ENCODE data around the gene DBH.

DNA sequence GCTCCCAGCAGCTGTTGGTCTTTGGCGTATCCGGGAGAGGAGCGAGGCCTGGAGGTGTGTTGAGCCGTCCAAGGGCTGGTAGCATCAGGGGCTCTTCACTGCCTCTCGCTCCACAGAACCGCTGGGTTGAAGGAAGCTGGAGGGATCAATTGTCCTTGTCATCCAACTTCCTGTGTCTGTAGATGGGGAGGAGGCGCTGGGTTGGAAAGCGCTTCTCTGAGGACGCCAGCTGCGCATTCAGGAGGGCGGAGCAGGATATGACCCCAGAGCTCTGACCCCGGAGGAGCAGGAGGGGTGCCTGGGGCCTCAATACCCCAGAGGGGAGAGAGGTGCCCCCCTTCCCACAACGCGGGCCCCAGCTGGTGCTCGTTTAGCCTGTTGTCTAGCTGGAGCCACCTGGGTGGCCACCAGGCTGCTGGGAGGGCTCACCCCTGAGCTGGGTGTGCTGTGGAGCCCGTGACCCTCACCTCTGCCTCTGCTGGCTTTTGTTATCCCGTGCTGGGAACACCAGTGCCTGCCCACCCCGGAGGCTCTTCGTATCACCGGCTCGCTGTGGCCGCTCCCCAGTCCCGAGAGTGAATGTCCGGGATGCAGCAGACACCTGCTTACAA lies 2.0 kb upstream of the DBH start:
- TF ChIP-seq, protein P1, sequence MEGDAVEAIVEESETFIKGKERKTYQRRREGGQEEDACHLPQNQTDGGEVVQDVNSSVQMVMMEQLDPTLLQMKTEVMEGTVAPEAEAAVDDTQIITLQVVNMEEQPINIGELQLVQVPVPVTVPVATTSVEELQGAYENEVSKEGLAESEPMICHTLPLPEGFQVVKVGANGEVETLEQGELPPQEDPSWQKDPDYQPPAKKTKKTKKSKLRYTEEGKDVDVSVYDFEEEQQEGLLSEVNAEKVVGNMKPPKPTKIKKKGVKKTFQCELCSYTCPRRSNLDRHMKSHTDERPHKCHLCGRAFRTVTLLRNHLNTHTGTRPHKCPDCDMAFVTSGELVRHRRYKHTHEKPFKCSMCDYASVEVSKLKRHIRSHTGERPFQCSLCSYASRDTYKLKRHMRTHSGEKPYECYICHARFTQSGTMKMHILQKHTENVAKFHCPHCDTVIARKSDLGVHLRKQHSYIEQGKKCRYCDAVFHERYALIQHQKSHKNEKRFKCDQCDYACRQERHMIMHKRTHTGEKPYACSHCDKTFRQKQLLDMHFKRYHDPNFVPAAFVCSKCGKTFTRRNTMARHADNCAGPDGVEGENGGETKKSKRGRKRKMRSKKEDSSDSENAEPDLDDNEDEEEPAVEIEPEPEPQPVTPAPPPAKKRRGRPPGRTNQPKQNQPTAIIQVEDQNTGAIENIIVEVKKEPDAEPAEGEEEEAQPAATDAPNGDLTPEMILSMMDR (IDR thresholded peaks at IDR 0.05; ENCODE audit: borderline replicate concordance, extremely low read depth, low read length, poor library complexity, severe bottlenecking), result no peak
- no peak for TF ChIP-seq EZH2 (IDR thresholded peaks at IDR 0.05; ENCODE audit: borderline replicate concordance, low read depth, low read length, severe bottlenecking)

Data from DND-41 (cell line).